Measurements from ENCODE around the gene XRCC4.

XRCC4 gene

GRCh38 chr5:83400241-83400640 is 322.9 kb downstream of the XRCC4 start:
- H3K36me3 ChIP-seq (ENCODE audit: control insufficient read depth, insufficient read depth, low read length) = no peaks in the 10 kb centered on the region

GRCh38 chr5:83400701-83401100 is 323.4 kb downstream of the XRCC4 start:
- peaks cover 16% of the 10 kb centered on the region for H3K4me1 ChIP-seq (ENCODE audit: control insufficient read depth, insufficient read depth, low read length)
- H3K9me3 ChIP-seq (ENCODE audit: control insufficient read depth, insufficient read depth, low read length) = no peaks in the 10 kb centered on the region
- no peaks in the 10 kb centered on the region for H3K27me3 ChIP-seq (ENCODE audit: control insufficient read depth, insufficient read depth, low read length)
- H3K27ac ChIP-seq (ENCODE audit: low read depth, low read length) = no peak overlapping the region
- H3K36me3 ChIP-seq (ENCODE audit: control insufficient read depth, insufficient read depth, low read length) = no peaks in the 10 kb centered on the region
- no peak overlapping the region for H3K4me3 ChIP-seq (ENCODE audit: low read depth, low read length)
- H3K9ac ChIP-seq (ENCODE audit: low read depth, low read length) = 0 out of 2 replicates have a peak overlapping the region, but pooled peaks have one; percentile 3

More at GRCh38 chr5:83400241-83400640, 322.9 kb downstream of the XRCC4 start:
- no peak overlapping the region for H3K4me3 ChIP-seq (ENCODE audit: low read depth, low read length)
- no peak overlapping the region for H3K27ac ChIP-seq (ENCODE audit: low read depth, low read length)
- H3K27me3 ChIP-seq (ENCODE audit: control insufficient read depth, insufficient read depth, low read length) = no peaks in the 10 kb centered on the region
- H3K4me1 ChIP-seq (ENCODE audit: control insufficient read depth, insufficient read depth, low read length) = peaks cover 16% of the 10 kb centered on the region
- no peaks in the 10 kb centered on the region for H3K9me3 ChIP-seq (ENCODE audit: control insufficient read depth, insufficient read depth, low read length)
- H3K9ac ChIP-seq (ENCODE audit: low read depth, low read length) = no peak overlapping the region

- peaks cover 16% of the 10 kb centered on the region for H3K4me1 ChIP-seq (ENCODE audit: control insufficient read depth, insufficient read depth, low read length)
- no peak overlapping the region for H3K4me3 ChIP-seq (ENCODE audit: low read depth, low read length)
- 0 out of 2 replicates have a peak overlapping the region, but pooled peaks have one; percentile 3 for H3K9ac ChIP-seq (ENCODE audit: low read depth, low read length)
- no peaks in the 10 kb centered on the region for H3K36me3 ChIP-seq (ENCODE audit: control insufficient read depth, insufficient read depth, low read length)
- H3K27me3 ChIP-seq (ENCODE audit: control insufficient read depth, insufficient read depth, low read length) = no peaks in the 10 kb centered on the region
- H3K9me3 ChIP-seq (ENCODE audit: control insufficient read depth, insufficient read depth, low read length) = no peaks in the 10 kb centered on the region
- H3K27ac ChIP-seq (ENCODE audit: low read depth, low read length) = no peak overlapping the region
Measured at GRCh38 chr5:83401122-83401731, 323.9 kb downstream of the XRCC4 start.

- Histone ChIP-seq H3K9me3 (ENCODE audit: control insufficient read depth, insufficient read depth, low read length) (no peaks in the 10 kb centered on the region), H3K36me3 (ENCODE audit: control insufficient read depth, insufficient read depth, low read length) (no peaks in the 10 kb centered on the region), H3K4me3 (ENCODE audit: low read depth, low read length) (no peak overlapping the region), H3K9ac (ENCODE audit: low read depth, low read length) (no peak overlapping the region), H3K4me1 (ENCODE audit: control insufficient read depth, insufficient read depth, low read length) (peaks cover 16% of the 10 kb centered on the region), H3K27me3 (ENCODE audit: control insufficient read depth, insufficient read depth, low read length) (no peaks in the 10 kb centered on the region), H3K27ac (ENCODE audit: low read depth, low read length) (no peak overlapping the region)
Measured at GRCh38 chr5:83401775-83402174, 324.4 kb downstream of the XRCC4 start.

All from HUES48 (cell line).